ENCODE results near the gene UQCRC1. TPM values are rescaled to one million over a fixed set of nuclear protein-coding genes. Genes with fewer than 3 reads are reported as not detected.

UQCRC1 gene
- total and polyA plus RNA-seq, 12 donors: 723 to 1,330 (median 1,035) TPM

DNA sequence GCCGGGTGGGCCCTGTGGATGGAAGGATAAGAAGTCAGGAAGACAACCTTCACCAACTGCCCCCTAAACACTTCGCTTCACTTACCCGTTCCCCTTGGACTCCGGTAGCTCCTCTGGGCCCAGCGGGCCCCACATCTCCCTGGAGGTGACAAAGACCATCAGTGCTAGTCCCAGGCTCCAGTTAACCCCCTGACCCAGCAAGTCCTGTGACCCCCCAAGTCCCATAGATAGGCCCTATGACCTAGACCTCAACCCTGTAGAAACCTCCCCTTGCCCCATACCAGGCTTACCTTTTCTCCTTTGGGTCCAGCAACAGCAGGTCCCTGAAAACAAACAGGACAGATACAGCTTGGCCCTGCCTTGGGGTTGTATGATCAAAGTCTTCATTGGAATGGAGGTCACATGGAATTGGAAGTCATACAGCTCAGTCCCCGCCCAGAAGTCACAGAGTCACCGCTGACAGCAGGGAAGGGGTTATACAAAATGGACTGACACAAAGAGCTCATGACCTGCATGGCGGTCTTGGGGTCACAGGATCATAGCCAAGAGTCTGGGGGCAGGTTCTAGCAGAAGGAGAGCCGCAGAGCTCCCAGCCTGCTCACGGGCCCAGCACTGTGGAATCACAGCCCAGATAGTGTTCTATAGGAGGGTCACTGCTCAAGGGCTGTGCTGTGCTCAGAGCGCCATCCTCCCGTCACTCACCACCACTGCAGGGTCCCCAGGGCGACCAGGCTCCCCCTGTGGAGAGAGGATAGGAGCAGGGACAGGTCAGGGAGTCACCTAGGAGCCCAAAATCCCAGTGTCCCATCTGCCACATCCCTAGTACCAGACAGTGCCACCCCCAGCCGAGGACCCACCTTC lies 27.6 kb downstream of the UQCRC1 start:
- Histone ChIP-seq H3K27ac (no peak overlapping the region), H3K27me3 (no peaks in the 10 kb centered on the region), H3K36me3 (peaks cover 0 to 43% (median 0%) of the 10 kb centered on the region in 9 donors), H3K4me1 (no peaks in the 10 kb centered on the region), H3K9me3 (no peaks in the 10 kb centered on the region), H3K4me3 (no peak overlapping the region)
- intact Hi-C loops (cut with DNase I): no loop called here
- DNase-seq (no peak), ATAC-seq (no peak)
- TF ChIP-seq, protein P1, sequence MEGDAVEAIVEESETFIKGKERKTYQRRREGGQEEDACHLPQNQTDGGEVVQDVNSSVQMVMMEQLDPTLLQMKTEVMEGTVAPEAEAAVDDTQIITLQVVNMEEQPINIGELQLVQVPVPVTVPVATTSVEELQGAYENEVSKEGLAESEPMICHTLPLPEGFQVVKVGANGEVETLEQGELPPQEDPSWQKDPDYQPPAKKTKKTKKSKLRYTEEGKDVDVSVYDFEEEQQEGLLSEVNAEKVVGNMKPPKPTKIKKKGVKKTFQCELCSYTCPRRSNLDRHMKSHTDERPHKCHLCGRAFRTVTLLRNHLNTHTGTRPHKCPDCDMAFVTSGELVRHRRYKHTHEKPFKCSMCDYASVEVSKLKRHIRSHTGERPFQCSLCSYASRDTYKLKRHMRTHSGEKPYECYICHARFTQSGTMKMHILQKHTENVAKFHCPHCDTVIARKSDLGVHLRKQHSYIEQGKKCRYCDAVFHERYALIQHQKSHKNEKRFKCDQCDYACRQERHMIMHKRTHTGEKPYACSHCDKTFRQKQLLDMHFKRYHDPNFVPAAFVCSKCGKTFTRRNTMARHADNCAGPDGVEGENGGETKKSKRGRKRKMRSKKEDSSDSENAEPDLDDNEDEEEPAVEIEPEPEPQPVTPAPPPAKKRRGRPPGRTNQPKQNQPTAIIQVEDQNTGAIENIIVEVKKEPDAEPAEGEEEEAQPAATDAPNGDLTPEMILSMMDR (IDR thresholded peaks at IDR 0.05): no peak
- 91 to 93% methylated on average over 14 of the region's 14 CpGs for whole genome bisulfite sequencing, 2 donors

- H3K9me3 ChIP-seq: no peaks in the 10 kb centered on the region
- ATAC-seq: no peak
- 83 to 90% methylated on average over 4 of the region's 4 CpGs for WGBS, 2 donors
- H3K27me3 ChIP-seq: no peaks in the 10 kb centered on the region
- no peak overlapping the region for H3K4me3 ChIP-seq
- TF ChIP-seq, protein P1 (IDR thresholded peaks at IDR 0.05): no peak
- peaks cover 0 to 23% (median 0%) of the 10 kb centered on the region in 9 donors for H3K36me3 ChIP-seq
- H3K4me1 ChIP-seq: no peaks in the 10 kb centered on the region
- intact Hi-C loops (cut with DNase I): no loop called here
- no peak for DNase-seq
- H3K27ac ChIP-seq: no peak overlapping the region
Observed at GRCh38 chr3:48576647-48577046, 32.8 kb downstream of the UQCRC1 start.

- no peaks in the 10 kb centered on the region for H3K27me3 ChIP-seq
- H3K36me3 ChIP-seq: peaks cover 0 to 26% (median 0%) of the 10 kb centered on the region in 9 donors
- DNase-seq (no peak), ATAC-seq (no peak)
- H3K4me3 ChIP-seq: no peak overlapping the region
- H3K4me1 ChIP-seq: no peaks in the 10 kb centered on the region
- intact Hi-C loops (cut with DNase I): no loop called here
- no peaks in the 10 kb centered on the region for H3K9me3 ChIP-seq
- no peak overlapping the region for H3K27ac ChIP-seq
- 84 to 85% methylated on average over 17 of the region's 17 CpGs for WGBS, 2 donors
- TF ChIP-seq, protein P1 (IDR thresholded peaks at IDR 0.05): no peak
Observed at GRCh38 chr3:48575366-48575765, 34.1 kb downstream of the UQCRC1 start.

GRCh38 chr3:48573973-48574585 lies 35.4 kb downstream of the UQCRC1 start:
- no peak for DNase-seq

More at GRCh38 chr3:48573973-48574585, 35.4 kb downstream of the UQCRC1 start:
- no peak for ATAC-seq
- intact Hi-C loops (cut with DNase I): no loop called here
- TF ChIP-seq, protein P1 (IDR thresholded peaks at IDR 0.05): no peak
- no peak overlapping the region for H3K27ac ChIP-seq
- H3K36me3 ChIP-seq: peaks cover 0 to 27% (median 0%) of the 10 kb centered on the region in 9 donors
- H3K9me3 ChIP-seq: no peaks in the 10 kb centered on the region
- no peak overlapping the region for H3K4me3 ChIP-seq
- H3K27me3 ChIP-seq: no peaks in the 10 kb centered on the region
- 93 to 96% methylated on average over 10 of the region's 10 CpGs for WGBS, 2 donors
- H3K4me1 ChIP-seq: no peaks in the 10 kb centered on the region
